H1 (cell line): ENCODE results near the gene COL6A2. TPM values are rescaled to one million over a fixed set of nuclear protein-coding genes. Genes with fewer than 3 reads are reported as not detected.

ENCODE experiments used
- CTCF ChIA-PET: fragments of 300-600 bp; sonication (Branson Sonifier 250); formaldehyde crosslinking; loops from one replicate; lab custom pipeline; 2021; ENCODE audit not compliant: partially characterized antibody; lab: Charles Lee
- POLR2A ChIA-PET: fragments of 300-600 bp; sonication (Branson Sonifier 250); formaldehyde crosslinking; loops from one replicate; lab custom pipeline; 2021; ENCODE audit warnings: inconsistent platforms; ENCODE audit not compliant: partially characterized antibody; lab: Charles Lee
- DNase-seq, 2 experiments: peaks; one replicate each; pipeline versions ENCODE4 v3.0.0 to v3.0.0-alpha.2; 2010 to 2022; ENCODE audit warnings: low spot score in 2 of 2, low read depth in 1 of 2, mixed read lengths in 1 of 2
- FAIRE-seq: peaks from 2 replicates; lab custom pipeline; 2011; peaks lifted over from hg19 to GRCh38; lab: Jason Lieb, UNC
- H2AFZ ChIP-seq: 2 replicates; pipeline ENCODE4 v1.8.1; 2012; ENCODE audit warnings: low read length, inconsistent platforms
- H2AK5ac ChIP-seq: 2 replicates; pipeline ENCODE4 v1.6.1; 2013; ENCODE audit warnings: low read depth, low read length
- H2BK120ac ChIP-seq: replicated peaks from 2 replicates; pipeline ENCODE3; 2013; ENCODE audit warnings: low read depth, low read length, inconsistent platforms
- H2BK12ac ChIP-seq: 2 replicates; pipeline ENCODE4 v1.6.1; 2013; ENCODE audit warnings: low read depth, low read length
- H2BK15ac ChIP-seq: 2 replicates; pipeline ENCODE4 v1.6.1; 2013; ENCODE audit warnings: low read length
- H2BK20ac ChIP-seq: 2 replicates; pipeline ENCODE4 v1.6.1; 2013; ENCODE audit warnings: low read length
- H2BK5ac ChIP-seq: 2 replicates; pipeline ENCODE4 v1.6.1; 2013; ENCODE audit warnings: low read depth, low read length
- H3K14ac ChIP-seq: 2 replicates; pipeline ENCODE4 v1.6.1; 2013; ENCODE audit warnings: inconsistent platforms; ENCODE audit not compliant: insufficient read length
- H3K18ac ChIP-seq: 2 replicates; pipeline ENCODE4 v1.6.1; 2013; ENCODE audit warnings: low read length; ENCODE audit errors: extremely low read depth
- H3K23ac ChIP-seq: 2 replicates; pipeline ENCODE4 v1.6.1; 2013; ENCODE audit warnings: inconsistent platforms; ENCODE audit not compliant: insufficient read length
- H3K23me2 ChIP-seq: 2 replicates; pipeline ENCODE4 v1.6.1; 2013; ENCODE audit warnings: low read depth, low read length
- H3K27ac ChIP-seq: 2 replicates; pipeline ENCODE4 v1.6.1; 2011; ENCODE audit warnings: low read depth, low read length, inconsistent platforms
- H3K27me3 ChIP-seq, 4 experiments: replicated peaks in 1 of 4; 1 replicate in 1 of 4; 2 replicates in 3 of 4; pipeline versions ENCODE4 v1.6.1 to v1.8.1; 2011 to 2013; ENCODE audit warnings: low read length in 3 of 4, mild to moderate bottlenecking in 3 of 4, inconsistent platforms in 2 of 4, mixed read lengths in 2 of 4, moderate library complexity in 1 of 4; ENCODE audit not compliant: control insufficient read depth in 3 of 4, insufficient read depth in 3 of 4; ENCODE audit errors: extremely low read depth in 1 of 4
- H3K36me3 ChIP-seq, 4 experiments: 2 replicates each; pipeline versions ENCODE4 v1.6.1 to v1.8.1; 2011 to 2013; ENCODE audit warnings: mild to moderate bottlenecking in 4 of 4, low read length in 3 of 4, moderate library complexity in 2 of 4, control low read depth in 1 of 4, inconsistent platforms in 1 of 4; ENCODE audit not compliant: insufficient read depth in 4 of 4, control insufficient read depth in 2 of 4
- H3K4ac ChIP-seq: replicated peaks from 2 replicates; pipeline ENCODE3; 2013; ENCODE audit warnings: low read length, low read depth, mixed read lengths, inconsistent platforms; ENCODE audit not compliant: insufficient read length
- H3K4me1 ChIP-seq, 4 experiments: replicated peaks in 1 of 4; 1 replicate in 1 of 4; 2 replicates in 3 of 4; pipeline versions ENCODE4 v1.6.1 to v1.8.1; 2011 to 2013; ENCODE audit warnings: low read length in 3 of 4, inconsistent platforms in 2 of 4, mixed read lengths in 1 of 4; ENCODE audit not compliant: insufficient read depth in 4 of 4, control insufficient read depth in 3 of 4
- H3K4me2 ChIP-seq, 2 experiments: 2 replicates each; pipeline versions ENCODE4 v1.6.1 to v1.8.1; 2011 to 2013; ENCODE audit warnings: low read depth in 2 of 2, low read length in 2 of 2, control low read depth in 1 of 2, inconsistent platforms in 1 of 2, mild to moderate bottlenecking in 1 of 2; ENCODE audit not compliant: insufficient read depth in 1 of 2
- H3K4me3 ChIP-seq, 4 experiments: fragments of 200-600, 300-600 bp in 1 of 4; sonication (generic), shearing (Covaris generic), sonication (Bioruptor Twin) in 1 of 4; 2 replicates each; pipeline versions ENCODE4 v1.5.1 to v1.8.1; 2011 to 2016; ENCODE audit warnings: low read length in 4 of 4, low read depth in 3 of 4, control low read depth in 2 of 4, inconsistent platforms in 2 of 4, mild to moderate bottlenecking in 2 of 4, mixed read lengths in 1 of 4, moderate library complexity in 1 of 4; ENCODE audit not compliant: insufficient read depth in 2 of 4; ENCODE audit errors: extremely low read depth in 1 of 4
- H3K56ac ChIP-seq: replicated peaks from 2 replicates; pipeline ENCODE3; 2013; ENCODE audit warnings: low read depth, mild to moderate bottlenecking, mixed read lengths, low read length, inconsistent platforms; ENCODE audit not compliant: insufficient read length
- H3K79me1 ChIP-seq: 2 replicates; pipeline ENCODE4 v1.6.1; 2013; ENCODE audit warnings: low read depth, low read length, control low read depth
- H3K79me2 ChIP-seq, 2 experiments: 2 replicates each; pipeline versions ENCODE4 v1.6.1 to v1.8.1; 2012 to 2013; ENCODE audit warnings: low read length in 2 of 2, mild to moderate bottlenecking in 2 of 2, inconsistent platforms in 1 of 2; ENCODE audit not compliant: insufficient read depth in 2 of 2, control insufficient read depth in 1 of 2
- H3K9ac ChIP-seq, 4 experiments: replicated peaks in 1 of 4; 1 replicate in 1 of 4; 2 replicates in 3 of 4; pipeline versions ENCODE4 v1.6.1 to v1.8.1; 2011 to 2013; ENCODE audit warnings: low read depth in 3 of 4, low read length in 3 of 4, control low read depth in 2 of 4, mild to moderate bottlenecking in 2 of 4, moderate library complexity in 2 of 4, inconsistent platforms in 1 of 4; ENCODE audit errors: extremely low read depth in 1 of 4
- H3K9me3 ChIP-seq, 2 experiments: 2 replicates each; pipeline versions ENCODE4 v1.6.1 to v1.8.1; 2012 to 2013; ENCODE audit warnings: mild to moderate bottlenecking in 2 of 2, moderate library complexity in 2 of 2, control low read depth in 1 of 2, inconsistent platforms in 1 of 2, low read depth in 1 of 2, low read length in 1 of 2, mixed read lengths in 1 of 2; ENCODE audit not compliant: insufficient read depth in 2 of 2
- H4K20me1 ChIP-seq, 2 experiments: replicated peaks in 1 of 2; 2 replicates each; pipeline versions ENCODE3 to v1.8.1; 2011 to 2013; ENCODE audit warnings: inconsistent platforms in 2 of 2, low read length in 2 of 2, mild to moderate bottlenecking in 1 of 2; ENCODE audit not compliant: insufficient read depth in 2 of 2, control insufficient read depth in 1 of 2
- H4K5ac ChIP-seq: 2 replicates; pipeline ENCODE4 v1.6.1; 2013; ENCODE audit warnings: low read length, low read depth, mixed read lengths, inconsistent platforms; ENCODE audit not compliant: insufficient read length
- H4K8ac ChIP-seq: 2 replicates; pipeline ENCODE4 v1.8.0; 2013; ENCODE audit warnings: mild to moderate bottlenecking, moderate library complexity, low read length, inconsistent platforms; ENCODE audit not compliant: insufficient read depth; ENCODE audit errors: extremely low read depth
- H4K91ac ChIP-seq: replicated peaks from 2 replicates; pipeline ENCODE3; 2013; ENCODE audit warnings: low read length, mixed read lengths, inconsistent platforms; ENCODE audit not compliant: insufficient read length
- BACH1 ChIP-seq: IDR thresholded peaks from 2 replicates; pipeline ENCODE4 v1.6.1; 2012; ENCODE audit warnings: low read length, improper control_type of control experiment
- CHD2 ChIP-seq: IDR thresholded peaks from 2 replicates; pipeline ENCODE4 v1.6.1; 2012; ENCODE audit warnings: low read length, improper control_type of control experiment
- EGR1 ChIP-seq: IDR thresholded peaks from 2 replicates; pipeline ENCODE4 v1.6.1; 2011; ENCODE audit warnings: low read depth, low read length, borderline replicate concordance
- RNF2 ChIP-seq: fragments of 200-900, 300-1000 bp; sonication (generic); IDR thresholded peaks from 2 replicates; pipeline ENCODE4 v1.7.1; 2016; ENCODE audit warnings: borderline replicate concordance, low read depth, mild to moderate bottlenecking, antibody characterized with exemption, low read length; ENCODE audit not compliant: poor library complexity, severe bottlenecking; ENCODE audit errors: missing control alignments
- TBP ChIP-seq: IDR thresholded peaks from 2 replicates; pipeline ENCODE4 v1.6.1; 2011; ENCODE audit warnings: low read depth, low read length, improper control_type of control experiment
- TEAD4 ChIP-seq: IDR thresholded peaks from 2 replicates; pipeline ENCODE4 v1.6.1; 2012; ENCODE audit warnings: low read depth, low read length, inconsistent platforms, mixed read lengths
- WGBS, 2 experiments: shearing (Covaris generic) in 1 of 2; methylation state at CpG; one replicate each; pipeline versions ENCODE4 v1.1.6 to v1.1.7; 2013 to 2015; ENCODE audit warnings: low lambda C conversion rate in 2 of 2, mixed read lengths in 2 of 2, inconsistent platforms in 1 of 2, low coverage in 1 of 2, missing lambda C conversion rate in 1 of 2; ENCODE audit not compliant: insufficient replicate concordance in 2 of 2, insufficient coverage in 1 of 2, insufficient read length in 1 of 2; ENCODE audit errors: extremely low coverage in 1 of 2, missing lambda C conversion rate in 1 of 2; 5-methylcytosine and 5-hydroxymethylcytosine counted together
- polyA plus RNA-seq, 7 experiments: library from polyadenylated mRNA; depleted of rRNA in 3 of 7; stranded (reverse) in 5 of 7; unstranded in 2 of 7; fragments of >200 nt in 5 of 7; fragments of 200-250 nt in 2 of 7; gene quantifications; 1 replicate in 5 of 7; 2 replicates in 1 of 7; 4 replicates in 1 of 7; pipeline versions ENCODE4 v1.2.1 to v1.2.3, GENCODE V29; 2011 to 2013; ENCODE audit warnings: missing spikeins in 2 of 7, mixed read lengths in 2 of 7
- total RNA-seq: library from RNA; stranded (reverse); fragmentation: NEBNext Ultra II Directional; extraction: Animal tissue kit (Norgen Biotek cat#: 25700); gene quantifications from 2 replicates; pipeline ENCODE4 v1.2.1, GENCODE V29; 2021

Gene COL6A2
- total and polyA plus RNA-seq, 2 of the 8 experiments (the other 6 are each of a cell fraction or from before 2014, with no cell fraction given): 60.1 to 62.7 TPM

DNA sequence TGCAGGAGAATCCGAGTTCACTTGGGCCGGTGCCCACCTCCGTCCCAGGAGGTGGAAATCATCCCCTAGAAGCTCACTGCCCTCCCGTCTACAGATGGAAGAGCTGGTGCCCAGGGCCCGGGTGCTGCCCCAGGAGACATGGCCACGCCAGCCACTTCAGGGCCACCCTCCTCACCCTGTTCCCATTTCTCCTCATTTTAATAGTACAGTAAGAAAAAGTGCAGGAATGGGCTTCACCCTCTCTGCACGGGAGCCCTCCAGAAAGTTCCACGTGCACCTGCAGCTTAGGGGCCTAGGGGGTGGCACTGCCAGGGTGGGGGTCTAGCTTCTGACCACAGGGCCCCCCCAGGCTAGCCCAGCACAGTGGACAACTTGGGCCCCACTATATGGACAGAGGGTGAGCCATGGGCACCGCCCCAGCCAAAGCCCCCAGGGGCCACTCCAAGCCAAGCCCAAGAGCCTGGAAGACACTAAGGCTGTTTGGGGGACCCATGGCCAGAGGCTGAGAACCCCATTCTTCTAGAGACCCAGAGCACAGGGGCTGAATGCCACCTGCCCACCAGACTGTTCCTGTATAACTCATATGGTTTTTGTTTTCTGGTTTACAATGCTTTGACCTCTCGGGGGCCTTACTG is 60.9 kb downstream of the COL6A2 start:
- no peaks in the 10 kb centered on the region; the same call in 1 of the 2 replicates for H3K79me1 ChIP-seq
- H3K79me2 ChIP-seq: no peaks in the 10 kb centered on the region
- peaks cover 4 to 26% of the 10 kb centered on the region in 2 experiments; a peak in 2 of 4 replicates for H3K9me3 ChIP-seq
- H3K4me2 ChIP-seq: no peak overlapping the region
- H2AFZ ChIP-seq: no peak overlapping the region
- H4K20me1 ChIP-seq: peaks cover 0 to 4% of the 10 kb centered on the region in 2 experiments
- H3K36me3 ChIP-seq: peaks cover 0 to 19% (median 9%) of the 10 kb centered on the region in 4 experiments; a peak in 5 of 8 replicates
- ChIA-PET POLR2A (interaction anchor here (0.9 kb wide), 1 partner anchor 16 kb away, joined by 3 read pairs; no protein-coding TSS in a partner anchor), CTCF (interaction anchor here (0.6 to 1.8 kb wide), 8 partner anchors 10 to 266 kb away, joined by 3 to 7 read pairs (median 4); no protein-coding TSS in a partner anchor)
- no peak overlapping the region; the same call in 1 of the 2 replicates for H4K8ac ChIP-seq
- H3K4me1 ChIP-seq: peaks cover 0 to 5% (median 1%) of the 10 kb centered on the region in 4 experiments; a peak in 3 of 7 replicates
- H3K18ac ChIP-seq: no peak overlapping the region
- no peak overlapping the region for H3K4ac ChIP-seq
- DNase-seq (no peak), FAIRE-seq (no peak)
- no peak overlapping the region for H3K14ac ChIP-seq
- no peaks in the 10 kb centered on the region for H3K23me2 ChIP-seq
- H3K56ac ChIP-seq: no peak overlapping the region
- H2BK12ac ChIP-seq: no peak overlapping the region
- no peak overlapping the region for H2BK15ac ChIP-seq
- no peak overlapping the region for H2BK120ac ChIP-seq
- WGBS, 2 experiments: 93% methylated on average over 10 of the region's 10 CpGs; no CpG with 5 or more reads in 1 of the 2 experiments
- H3K4me3 ChIP-seq: no peak overlapping the region
- H4K91ac ChIP-seq: no peak overlapping the region
- H2BK5ac ChIP-seq: no peak overlapping the region
- no peak overlapping the region for H3K27ac ChIP-seq
- no peak overlapping the region for H2BK20ac ChIP-seq
- no peak overlapping the region for H3K9ac ChIP-seq
- no peaks in the 10 kb centered on the region; a peak in 1 of 7 replicates for H3K27me3 ChIP-seq
- no peak overlapping the region for H4K5ac ChIP-seq
- no peak overlapping the region for H2AK5ac ChIP-seq
- no peak overlapping the region for H3K23ac ChIP-seq
- no peak for TF ChIP-seq TEAD4
- TF ChIP-seq BACH1: no peak
- no peak for TF ChIP-seq RNF2
- TF ChIP-seq CHD2: no peak
- no peak for TF ChIP-seq TBP
- TF ChIP-seq EGR1: no peak
